Right atrium auricular region (tissue), 2 donors: Measurements from ENCODE around the gene ULK1. TPM values are rescaled to one million over a fixed set of nuclear protein-coding genes. Genes with fewer than 3 reads are reported as not detected.

ENCODE experiments used
- DNase-seq: peaks from one replicate; pipeline ENCODE4 v3.0.0-alpha.2; 2019; ENCODE audit warnings: low spot score
- H3K27ac ChIP-seq, 2 donors: fragments of 200-600 bp; sonication (generic); 1 replicate in 1 of 2; 2 replicates in 1 of 2; pipeline ENCODE4 v1.5.1; 2016 to 2019
- H3K27me3 ChIP-seq, 2 donors: fragments of 200-600 bp; sonication (generic); one replicate each; pipeline versions ENCODE4 v1.5.1 to v1.6.0; 2017 to 2019
- H3K36me3 ChIP-seq: fragments of 200-600 bp; sonication (generic); one replicate; pipeline ENCODE4 v1.5.1; 2016
- H3K4me1 ChIP-seq, 2 donors: fragments of 200-600 bp; sonication (generic); one replicate each; pipeline versions ENCODE4 v1.5.1 to v1.6.0; 2017 to 2019
- H3K4me3 ChIP-seq, 2 donors: fragments of 200-600 bp; sonication (generic); 1 replicate in 1 of 2; 2 replicates in 1 of 2; pipeline ENCODE4 v1.5.1; 2017 to 2019; ENCODE audit warnings: mild to moderate bottlenecking in 1 of 2, moderate library complexity in 1 of 2
- H3K9me3 ChIP-seq, 2 donors: fragments of 200-600 bp; sonication (generic); one replicate each; pipeline ENCODE4 v1.5.1; 2019
- CTCF ChIP-seq, 2 donors: fragments of 200-600 bp; sonication (generic); IDR thresholded peaks; one replicate each; pipeline ENCODE4 v1.5.1; 2019; ENCODE audit warnings: antibody characterized with exemption in 2 of 2
- total RNA-seq, 2 donors: library from RNA; depleted of rRNA; stranded (reverse); fragments of >200 nt; gene quantifications; one replicate each; pipeline ENCODE4 v1.1.0, GENCODE V29; 2016

ULK1 gene
- total RNA-seq, 2 donors from 2014 or later: 16.2 to 23.4 TPM

- Histone ChIP-seq H3K4me3 (no peak overlapping the region), H3K27ac (peak overlapping the region; percentile 99), H3K36me3 (peaks cover 9% of the 10 kb centered on the region), H3K27me3 (no peaks in the 10 kb centered on the region), H3K9me3 (no peaks in the 10 kb centered on the region), H3K4me1 (peaks cover 0 to 47% of the 10 kb centered on the region in 2 donors)
- no peak for DNase-seq
- TF ChIP-seq CTCF (IDR thresholded peaks at IDR 0.05): no peak
These were observed 2.9 kb downstream of the ULK1 start for GRCh38 chr12:131897276-131897675.

- no peaks in the 10 kb centered on the region for H3K27me3 ChIP-seq
- no peak overlapping the region for H3K4me3 ChIP-seq
- peaks cover 9% of the 10 kb centered on the region for H3K36me3 ChIP-seq
- H3K4me1 ChIP-seq: peaks cover 0 to 53% of the 10 kb centered on the region in 2 donors
- peak overlapping the region; percentile 99 for H3K27ac ChIP-seq
- no peak for DNase-seq
- no peaks in the 10 kb centered on the region for H3K9me3 ChIP-seq
- no peak for TF ChIP-seq CTCF (IDR thresholded peaks at IDR 0.05)
These were observed 3.5 kb downstream of the ULK1 start for GRCh38 chr12:131897875-131898274.

- Histone ChIP-seq H3K4me1 (peaks cover 0 to 75% of the 10 kb centered on the region in 2 donors), H3K9me3 (no peaks in the 10 kb centered on the region)
These were observed 6.0 kb downstream of the ULK1 start for GRCh38 chr12:131900397-131900796.

GRCh38 chr12:131901431-131902331, 7.3 kb downstream of the ULK1 start:
- Histone ChIP-seq H3K4me3 (no peak overlapping the region), H3K4me1 (peaks cover 0 to 69% of the 10 kb centered on the region in 2 donors), H3K27ac (peak overlapping the region; percentile 78)

More at GRCh38 chr12:131900397-131900796, 6.0 kb downstream of the ULK1 start:
- no peak for DNase-seq
- peaks cover 9% of the 10 kb centered on the region for H3K36me3 ChIP-seq
- TF ChIP-seq CTCF (IDR thresholded peaks at IDR 0.05): no peak
- H3K27ac ChIP-seq: peak overlapping the region in 1 of 2 donors; percentile 78
- H3K4me3 ChIP-seq: no peak overlapping the region
- H3K27me3 ChIP-seq: no peaks in the 10 kb centered on the region

More at GRCh38 chr12:131901431-131902331, 7.3 kb downstream of the ULK1 start:
- DNase-seq: no peak
- Histone ChIP-seq H3K27me3 (no peaks in the 10 kb centered on the region), H3K36me3 (peaks cover 9% of the 10 kb centered on the region), H3K9me3 (no peaks in the 10 kb centered on the region)
- no peak for TF ChIP-seq CTCF (IDR thresholded peaks at IDR 0.05)
